ENCODE results near the gene ZIC4. TPM values are rescaled to one million over a fixed set of nuclear protein-coding genes. Genes with fewer than 3 reads are reported as not detected.

Gene ZIC4
- total RNA-seq: 0.78 and 0.99 TPM in 2 replicates

- DNase-seq (ENCODE audit: low read depth, low spot score): no peak
Observed at GRCh38 chr3:147406028-147406931, at the start of gene ZIC4. TSS of gene ZIC4 (minus strand) at chr3:147406543. CDS start at chr3:147402797, 3,746 bp downstream.

- DNase-seq (ENCODE audit: low read depth, low spot score): no peak
Observed at GRCh38 chr3:147449669-147450068, 43.3 kb upstream of the ZIC4 start.

- no peak for DNase-seq (ENCODE audit: low read depth, low spot score)
Observed at GRCh38 chr3:147447224-147447623, 40.9 kb upstream of the ZIC4 start.

- DNase-seq (ENCODE audit: low read depth, low spot score): no peak
Observed at GRCh38 chr3:147431751-147432150, 25.4 kb upstream of the ZIC4 start.

GRCh38 chr3:147428754-147429153, 22.4 kb upstream of the ZIC4 start:
- no peak for DNase-seq (ENCODE audit: low read depth, low spot score)

- DNase-seq (ENCODE audit: low read depth, low spot score): no peak
Observed at GRCh38 chr3:147428326-147428725, 22.0 kb upstream of the ZIC4 start.

GRCh38 chr3:147427746-147428145, 21.4 kb upstream of the ZIC4 start:
- no peak for DNase-seq (ENCODE audit: low read depth, low spot score)

- no peak for DNase-seq (ENCODE audit: low read depth, low spot score)
Observed at GRCh38 chr3:147426931-147427330, 20.6 kb upstream of the ZIC4 start.

- DNase-seq (ENCODE audit: low read depth, low spot score): no peak
Observed at GRCh38 chr3:147425388-147425850, 19.1 kb upstream of the ZIC4 start.

GRCh38 chr3:147424581-147425387, 18.4 kb upstream of the ZIC4 start:
- no peak for DNase-seq (ENCODE audit: low read depth, low spot score)

GRCh38 chr3:147423798-147424580, 17.6 kb upstream of the ZIC4 start:
- no peak for DNase-seq (ENCODE audit: low read depth, low spot score)

GRCh38 chr3:147423537-147423797, 17.1 kb upstream of the ZIC4 start:
- DNase-seq (ENCODE audit: low read depth, low spot score): no peak

GRCh38 chr3:147422601-147423536, 16.5 kb upstream of the ZIC4 start:
- DNase-seq (ENCODE audit: low read depth, low spot score): no peak

GRCh38 chr3:147422196-147422595, 15.9 kb upstream of the ZIC4 start:
- no peak for DNase-seq (ENCODE audit: low read depth, low spot score)

- no peak for DNase-seq (ENCODE audit: low read depth, low spot score)
Observed at GRCh38 chr3:147421184-147421912, 15.0 kb upstream of the ZIC4 start.

GRCh38 chr3:147420353-147421183, 14.2 kb upstream of the ZIC4 start:
- DNase-seq (ENCODE audit: low read depth, low spot score): no peak

- DNase-seq (ENCODE audit: low read depth, low spot score): no peak
Observed at GRCh38 chr3:147419781-147420224, 13.5 kb upstream of the ZIC4 start.

- DNase-seq (ENCODE audit: low read depth, low spot score): no peak
Observed at GRCh38 chr3:147418808-147419701, 12.7 kb upstream of the ZIC4 start.

Measured in pulmonary artery endothelial cell (primary cell).